Stomach (tissue), 9 donors: ENCODE measurements around the gene HMGN4. TPM values are rescaled to one million over a fixed set of nuclear protein-coding genes. Genes with fewer than 3 reads are reported as not detected.

ENCODE experiments used
- DNase-seq, 2 donors: peaks; one replicate each; pipeline versions ENCODE4 v3.0.0 to v3.0.0-alpha.2; 2013 to 2019
- H3K27ac ChIP-seq, 5 donors: fragments of 200-600 bp in 4 of 5; sonication (generic) in 4 of 5; one replicate each; pipeline ENCODE4 v1.5.1; 2013 to 2019; ENCODE audit warnings: mild to moderate bottlenecking in 1 of 5, moderate library complexity in 1 of 5
- H3K27me3 ChIP-seq, 3 donors: fragments of 200-600 bp; sonication (generic); one replicate each; pipeline ENCODE4 v1.5.1; 2017 to 2019; ENCODE audit warnings: mixed run types in 1 of 3
- H3K36me3 ChIP-seq, 4 donors: fragments of 200-600 bp; sonication (generic); 1 replicate in 3 of 4; 2 replicates in 1 of 4; pipeline ENCODE4 v1.5.1; 2016 to 2019
- H3K4me1 ChIP-seq, 4 donors: fragments of 200-600 bp; sonication (generic); one replicate each; pipeline ENCODE4 v1.5.1; 2016 to 2019
- H3K4me3 ChIP-seq, 4 donors: fragments of 200-600 bp; sonication (generic) in 3 of 4; one replicate each; pipeline ENCODE4 v1.5.1; 2016 to 2019; ENCODE audit warnings: mild to moderate bottlenecking in 1 of 4
- H3K9me3 ChIP-seq, 4 donors: fragments of 200-600 bp; sonication (generic); one replicate each; pipeline ENCODE4 v1.5.1; 2016 to 2019
- EP300 ChIP-seq: sonication (generic); formaldehyde crosslinking; IDR thresholded peaks from one replicate; pipeline ENCODE4 v1.6.1; 2017; ENCODE audit warnings: antibody characterized with exemption
- POLR2A ChIP-seq, 4 donors: fragments of 450-650 bp; IDR thresholded peaks; one replicate each; pipeline ENCODE4 v1.6.1; 2016; ENCODE audit warnings: antibody characterized with exemption in 4 of 4, control low read depth in 2 of 4, mild to moderate bottlenecking in 1 of 4, moderate library complexity in 1 of 4
- POLR2AphosphoS5 ChIP-seq, 3 donors: sonication (generic); formaldehyde crosslinking; IDR thresholded peaks; one replicate each; pipeline ENCODE4 v1.6.1; 2016; ENCODE audit warnings: antibody characterized with exemption in 3 of 3
- WGBS, 5 donors: extraction: QIAGEN DNeasy Blood & Tissue Kit in 3 of 5; methylation state at CpG; one replicate each; pipeline versions ENCODE4 v1.1.5 to v1.1.7; 2013 to 2018; 5-methylcytosine and 5-hydroxymethylcytosine counted together
- intact Hi-C: fragments of 100-400 bp; cut with DNase I; formaldehyde crosslinking; loops from one replicate; pipeline ENCODE4 v1.15.1; 2023; ENCODE audit warnings: low total_unique reads
- polyA plus RNA-seq, 3 donors: library from polyadenylated mRNA; stranded (reverse); fragments of 200-250 nt; gene quantifications; one replicate each; pipeline ENCODE4 v1.2.3, GENCODE V29; 2013
- total RNA-seq, 5 donors: library from RNA; depleted of rRNA; stranded (reverse); fragments of >200 nt; gene quantifications; one replicate each; pipeline versions ENCODE4 v1.1.0 to v1.2.3, GENCODE V29; 2014 to 2016
- TF ChIP-seq, protein P1 (sequence below), 7 experiments: fragments of 450-650 bp in 4 of 7; fragments of 200-600 bp in 3 of 7; sonication (generic) in 3 of 7; IDR thresholded peaks; one replicate each; pipeline ENCODE4 v1.5.1; 2016 to 2019; ENCODE audit warnings: antibody characterized with exemption in 7 of 7, control low read depth in 2 of 7, mild to moderate bottlenecking in 1 of 7
- donor health status: healthy with polysubstance abuse.
- donor health status: Bipolar disorder and iron deficiency.
- donor health status: healthy.

The HMGN4 gene
- total and polyA plus RNA-seq, 8 donors: 11.3 to 96.0 (median 37.7) TPM

DNA sequence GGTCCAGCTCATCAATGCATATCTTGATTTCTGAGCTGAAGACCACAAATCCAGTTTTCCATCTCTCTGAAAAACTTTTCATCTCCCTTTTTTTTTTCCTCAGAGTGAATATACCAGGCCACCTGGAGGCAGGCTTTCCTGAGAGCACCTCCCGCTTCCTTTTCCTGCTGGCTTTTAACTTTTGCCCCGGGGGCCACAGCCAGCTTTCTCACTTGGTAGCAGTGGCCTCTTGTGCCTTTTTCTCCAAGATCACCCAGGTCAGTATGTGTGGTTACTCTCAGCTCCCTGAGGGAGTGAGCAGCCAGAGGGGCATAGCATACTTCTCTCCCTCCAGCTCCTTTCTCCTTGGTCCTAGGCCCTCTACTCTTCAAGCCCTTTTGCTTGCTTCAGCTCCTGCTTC is 38.1 kb upstream of the HMGN4 start, which contains the start of gene BTN1A1:
BTN1A1 (plus strand) TSS at position 202 of the 400 bp plus-strand sequence. CDS start 984 bp downstream, outside the sequence.
- Histone ChIP-seq H3K4me1 (peaks cover 13 to 15% (median 14%) of the 10 kb centered on the region in 4 donors), H3K36me3 (no peaks in the 10 kb centered on the region), H3K27me3 (peaks cover 0 to 56% (median 25%) of the 10 kb centered on the region in 3 donors), H3K27ac (no peak within 1 kb of the TSS), H3K9me3 (no peaks in the 10 kb centered on the region), H3K4me3 (no peak within 1 kb of the TSS)
- no peak for DNase-seq
- TF ChIP-seq, protein P1, sequence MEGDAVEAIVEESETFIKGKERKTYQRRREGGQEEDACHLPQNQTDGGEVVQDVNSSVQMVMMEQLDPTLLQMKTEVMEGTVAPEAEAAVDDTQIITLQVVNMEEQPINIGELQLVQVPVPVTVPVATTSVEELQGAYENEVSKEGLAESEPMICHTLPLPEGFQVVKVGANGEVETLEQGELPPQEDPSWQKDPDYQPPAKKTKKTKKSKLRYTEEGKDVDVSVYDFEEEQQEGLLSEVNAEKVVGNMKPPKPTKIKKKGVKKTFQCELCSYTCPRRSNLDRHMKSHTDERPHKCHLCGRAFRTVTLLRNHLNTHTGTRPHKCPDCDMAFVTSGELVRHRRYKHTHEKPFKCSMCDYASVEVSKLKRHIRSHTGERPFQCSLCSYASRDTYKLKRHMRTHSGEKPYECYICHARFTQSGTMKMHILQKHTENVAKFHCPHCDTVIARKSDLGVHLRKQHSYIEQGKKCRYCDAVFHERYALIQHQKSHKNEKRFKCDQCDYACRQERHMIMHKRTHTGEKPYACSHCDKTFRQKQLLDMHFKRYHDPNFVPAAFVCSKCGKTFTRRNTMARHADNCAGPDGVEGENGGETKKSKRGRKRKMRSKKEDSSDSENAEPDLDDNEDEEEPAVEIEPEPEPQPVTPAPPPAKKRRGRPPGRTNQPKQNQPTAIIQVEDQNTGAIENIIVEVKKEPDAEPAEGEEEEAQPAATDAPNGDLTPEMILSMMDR (IDR thresholded peaks at IDR 0.05): no peak
- no peak for TF ChIP-seq POLR2A (IDR thresholded peaks at IDR 0.05)
- TF ChIP-seq EP300: no peak
- TF ChIP-seq POLR2AphosphoS5 (IDR thresholded peaks at IDR 0.05): no peak
- intact Hi-C loops: no loop called here
- WGBS, 5 donors: 52 to 75% (median 58%) methylated on average over 2 of the region's 2 CpGs

DNA sequence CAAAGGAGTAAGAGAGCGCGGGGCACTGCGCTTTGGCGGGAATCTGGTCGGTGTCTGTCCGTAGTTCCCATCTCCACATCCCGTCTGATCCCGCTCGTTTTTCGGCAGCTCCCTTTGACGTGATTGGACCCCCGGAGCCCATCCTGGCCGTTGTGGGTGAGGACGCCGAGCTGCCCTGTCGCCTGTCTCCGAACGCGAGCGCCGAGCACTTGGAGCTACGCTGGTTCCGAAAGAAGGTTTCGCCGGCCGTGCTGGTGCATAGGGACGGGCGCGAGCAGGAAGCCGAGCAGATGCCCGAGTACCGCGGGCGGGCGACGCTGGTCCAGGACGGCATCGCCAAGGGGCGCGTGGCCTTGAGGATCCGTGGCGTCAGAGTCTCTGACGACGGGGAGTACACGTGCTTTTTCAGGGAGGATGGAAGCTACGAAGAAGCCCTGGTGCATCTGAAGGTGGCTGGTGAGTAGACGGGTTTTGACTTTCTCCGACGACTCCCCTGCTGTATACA is 36.6 kb upstream of the HMGN4 start:
- DNase-seq: peak; percentile 32 to 76

DNA sequence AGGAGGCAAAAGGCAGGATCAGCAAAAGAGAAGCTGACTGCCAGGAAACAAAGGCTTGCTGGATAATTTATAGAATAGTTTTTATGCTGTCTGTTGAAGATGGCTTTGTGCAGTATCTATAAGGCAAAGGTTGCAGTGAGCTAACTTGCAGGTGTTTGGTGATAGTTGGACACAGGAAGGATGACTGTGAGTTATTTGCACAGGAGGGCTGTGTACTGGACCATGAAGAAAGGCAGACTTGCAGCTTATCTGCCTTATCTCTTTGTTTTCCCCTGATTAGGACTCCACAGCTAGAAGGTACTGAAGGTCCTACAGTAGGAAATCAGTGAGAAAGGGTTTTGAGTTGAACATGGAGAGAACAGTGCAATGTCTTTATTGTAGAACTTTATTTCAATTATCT is 36.0 kb upstream of the HMGN4 start:
- Histone ChIP-seq H3K27ac (no peak overlapping the region), H3K4me3 (peak overlapping the region; percentile 33 to 44 (median 36)), H3K27me3 (peaks cover 0 to 58% (median 25%) of the 10 kb centered on the region in 3 donors), H3K9me3 (no peaks in the 10 kb centered on the region), H3K36me3 (no peaks in the 10 kb centered on the region), H3K4me1 (peaks cover 13 to 15% (median 14%) of the 10 kb centered on the region in 4 donors)
- DNase-seq: no peak
- TF ChIP-seq, protein P1 (IDR thresholded peaks at IDR 0.05): no peak
- TF ChIP-seq POLR2A (IDR thresholded peaks at IDR 0.05) (no peak), POLR2AphosphoS5 (IDR thresholded peaks at IDR 0.05) (no peak), EP300 (no peak)
- intact Hi-C loops: no loop called here

More for the DNA sequence above, 36.6 kb upstream of the HMGN4 start:
- H3K27ac ChIP-seq: no peak overlapping the region
- no peaks in the 10 kb centered on the region for H3K9me3 ChIP-seq
- 6 to 18% (median 7%) methylated on average over 16 to 49 of the region's 49 CpGs for WGBS, 5 donors
- intact Hi-C loops: no loop called here
- H3K4me3 ChIP-seq: peak overlapping the region; percentile 33 to 44 (median 36)
- no peaks in the 10 kb centered on the region for H3K36me3 ChIP-seq
- peaks cover 13 to 15% (median 14%) of the 10 kb centered on the region in 4 donors for H3K4me1 ChIP-seq
- TF ChIP-seq POLR2A (IDR thresholded peaks at IDR 0.05) (no peak), EP300 (no peak), POLR2AphosphoS5 (IDR thresholded peaks at IDR 0.05) (no peak)
- TF ChIP-seq, protein P1 (IDR thresholded peaks at IDR 0.05): no peak
- H3K27me3 ChIP-seq: peaks cover 0 to 58% (median 25%) of the 10 kb centered on the region in 3 donors

DNA sequence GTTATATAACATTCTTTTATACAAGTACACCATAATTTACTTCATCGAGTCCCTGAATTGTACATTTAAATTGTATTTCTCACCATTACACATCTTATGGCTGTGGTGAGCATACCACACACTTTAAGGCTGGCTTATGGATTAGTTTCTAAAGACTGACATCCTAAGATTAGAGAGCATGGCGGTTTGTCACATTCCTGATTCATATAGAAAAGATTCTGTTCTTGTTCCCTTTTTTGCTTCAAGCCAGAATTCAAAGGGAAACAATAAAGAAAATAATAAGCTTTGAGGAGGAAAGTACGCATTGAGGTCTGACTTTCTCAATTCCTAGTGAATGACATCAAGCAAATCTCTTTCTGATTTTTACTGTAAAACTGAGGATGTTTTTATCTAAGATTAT is 35.5 kb upstream of the HMGN4 start:
- intact Hi-C loops: no loop called here
- H3K4me1 ChIP-seq: peaks cover 13 to 15% (median 14%) of the 10 kb centered on the region in 4 donors
- H3K4me3 ChIP-seq: no peak overlapping the region
- WGBS, 5 donors: 88 to 93% (median 90%) methylated on average over 3 of the region's 3 CpGs
- DNase-seq: no peak
- TF ChIP-seq POLR2A (IDR thresholded peaks at IDR 0.05) (no peak), POLR2AphosphoS5 (IDR thresholded peaks at IDR 0.05) (no peak), EP300 (no peak)
- TF ChIP-seq, protein P1 (IDR thresholded peaks at IDR 0.05): no peak
- no peaks in the 10 kb centered on the region for H3K9me3 ChIP-seq
- no peaks in the 10 kb centered on the region for H3K36me3 ChIP-seq
- H3K27ac ChIP-seq: no peak overlapping the region
- peaks cover 0 to 58% (median 25%) of the 10 kb centered on the region in 3 donors for H3K27me3 ChIP-seq
